Body of pancreas (tissue), 4 donors: ENCODE results near the gene NXT1. TPM values are rescaled to one million over a fixed set of nuclear protein-coding genes. Genes with fewer than 3 reads are reported as not detected.
"Not testable (repeated sequence)": the region's sequence is repeated elsewhere in the genome, so short reads cannot be mapped to it uniquely, and the experiment has no call there.

Experiments used
- ATAC-seq: fragments of 150-250 bp; one replicate; pipeline ENCODE4 v1.9.1; 2016
- DNase-seq, 4 donors: peaks; one replicate each; pipeline ENCODE4 v3.0.0-alpha.2; 2019
- H3K27ac ChIP-seq, 4 donors: fragments of 200-600 bp; sonication (generic); 1 replicate in 3 of 4; 2 replicates in 1 of 4; pipeline versions ENCODE4 v1.5.1 to v1.6.1; 2016 to 2019; ENCODE audit warnings: mild to moderate bottlenecking in 1 of 4, mixed read lengths in 1 of 4, moderate library complexity in 1 of 4
- H3K27me3 ChIP-seq, 2 donors: fragments of 200-600 bp; sonication (generic); one replicate each; pipeline ENCODE4 v1.6.0; 2016; ENCODE audit warnings: mild to moderate bottlenecking in 1 of 2
- H3K36me3 ChIP-seq, 2 donors: fragments of 200-600 bp; sonication (generic); replicated peaks in 1 of 2; 2 replicates each; pipeline ENCODE4 v1.5.1; 2016; ENCODE audit warnings: low read depth in 2 of 2; ENCODE audit not compliant: insufficient read depth in 1 of 2
- H3K4me1 ChIP-seq: fragments of 200-600 bp; sonication (generic); one replicate; pipeline ENCODE4 v1.6.0; 2016
- H3K4me3 ChIP-seq, 2 donors: fragments of 200-600 bp; sonication (generic); 1 replicate in 1 of 2; 2 replicates in 1 of 2; pipeline ENCODE4 v1.5.1; 2016 to 2019
- H3K9me3 ChIP-seq, 3 donors: fragments of 200-600 bp; sonication (generic); 1 replicate in 2 of 3; 2 replicates in 1 of 3; pipeline ENCODE4 v1.5.1; 2016
- POLR2A ChIP-seq, 3 donors: fragments of 450-650 bp; IDR thresholded peaks; one replicate each; pipeline ENCODE4 v1.6.1; 2016; ENCODE audit warnings: antibody characterized with exemption in 3 of 3, mild to moderate bottlenecking in 2 of 3
- WGBS, 2 donors: methylation state at CpG; one replicate each; pipeline ENCODE4 v1.1.5; 2017; 5-methylcytosine and 5-hydroxymethylcytosine counted together
- intact Hi-C: fragments of 100-400 bp; cut with DNase I; formaldehyde crosslinking; loops from one replicate; pipeline ENCODE4 v1.15.1; 2023
- total RNA-seq, 2 donors: library from RNA; depleted of rRNA; stranded (reverse); fragments of >200 nt; gene quantifications; one replicate each; pipeline ENCODE4 v1.1.0, GENCODE V29; 2016
- TF ChIP-seq, protein P1 (sequence below), 7 experiments: fragments of 450-650 bp in 4 of 7; fragments of 200-600 bp in 3 of 7; sonication (generic) in 3 of 7; IDR thresholded peaks; one replicate each; pipeline ENCODE4 v1.5.1; 2016 to 2019; ENCODE audit warnings: antibody characterized with exemption in 7 of 7

NXT1 gene
- total RNA-seq, 2 donors from 2014 or later, result 6.5 to 16.2 TPM

- TF ChIP-seq, protein P1, sequence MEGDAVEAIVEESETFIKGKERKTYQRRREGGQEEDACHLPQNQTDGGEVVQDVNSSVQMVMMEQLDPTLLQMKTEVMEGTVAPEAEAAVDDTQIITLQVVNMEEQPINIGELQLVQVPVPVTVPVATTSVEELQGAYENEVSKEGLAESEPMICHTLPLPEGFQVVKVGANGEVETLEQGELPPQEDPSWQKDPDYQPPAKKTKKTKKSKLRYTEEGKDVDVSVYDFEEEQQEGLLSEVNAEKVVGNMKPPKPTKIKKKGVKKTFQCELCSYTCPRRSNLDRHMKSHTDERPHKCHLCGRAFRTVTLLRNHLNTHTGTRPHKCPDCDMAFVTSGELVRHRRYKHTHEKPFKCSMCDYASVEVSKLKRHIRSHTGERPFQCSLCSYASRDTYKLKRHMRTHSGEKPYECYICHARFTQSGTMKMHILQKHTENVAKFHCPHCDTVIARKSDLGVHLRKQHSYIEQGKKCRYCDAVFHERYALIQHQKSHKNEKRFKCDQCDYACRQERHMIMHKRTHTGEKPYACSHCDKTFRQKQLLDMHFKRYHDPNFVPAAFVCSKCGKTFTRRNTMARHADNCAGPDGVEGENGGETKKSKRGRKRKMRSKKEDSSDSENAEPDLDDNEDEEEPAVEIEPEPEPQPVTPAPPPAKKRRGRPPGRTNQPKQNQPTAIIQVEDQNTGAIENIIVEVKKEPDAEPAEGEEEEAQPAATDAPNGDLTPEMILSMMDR (IDR thresholded peaks at IDR 0.05), result no peak
- intact Hi-C loops, result no loop called here
- H3K4me1 ChIP-seq, result no peaks in the 10 kb centered on the region
- H3K27me3 ChIP-seq, result no peaks in the 10 kb centered on the region
- 44 to 51% methylated on average over 5 of the region's 5 CpGs for WGBS, 2 donors
- H3K27ac ChIP-seq, result no peak overlapping the region
- no peaks in the 10 kb centered on the region for H3K9me3 ChIP-seq
- no peak overlapping the region for H3K4me3 ChIP-seq
- H3K36me3 ChIP-seq, result no peaks in the 10 kb centered on the region
- DNase-seq (no peak), ATAC-seq (no peak)
These were observed 47.1 kb upstream of the NXT1 start for GRCh38 chr20:23303325-23304102.

DNA sequence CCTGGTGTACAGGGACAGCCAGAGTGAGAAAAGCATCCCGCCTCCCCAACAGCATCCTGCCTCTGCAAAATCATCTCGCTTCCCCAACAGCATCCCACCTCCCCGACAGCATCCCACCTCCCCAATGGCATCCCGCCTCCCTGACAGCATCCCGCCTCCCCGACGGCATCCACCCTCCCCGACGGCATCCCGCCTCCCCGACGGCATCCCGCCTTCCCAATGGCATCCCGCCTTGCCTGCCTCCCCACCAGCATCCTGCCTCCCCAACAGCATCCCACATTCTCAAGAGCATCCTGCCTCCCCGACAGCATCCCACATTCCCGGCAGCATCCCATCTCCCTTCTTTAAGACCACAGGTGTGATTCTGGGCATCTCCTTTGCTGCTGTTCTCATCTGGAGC, 46.0 kb upstream of the NXT1 start:
- H3K4me3 ChIP-seq, result no peak overlapping the region
- no peak overlapping the region for H3K27ac ChIP-seq
- H3K9me3 ChIP-seq, result no peaks in the 10 kb centered on the region
- intact Hi-C loops, result no loop called here
- 72 to 79% methylated on average over 16 of the region's 16 CpGs for WGBS, 2 donors
- no peaks in the 10 kb centered on the region for H3K4me1 ChIP-seq
- no peaks in the 10 kb centered on the region for H3K36me3 ChIP-seq
- ATAC-seq (no peak), DNase-seq (no peak)
- no peaks in the 10 kb centered on the region for H3K27me3 ChIP-seq
- TF ChIP-seq POLR2A (IDR thresholded peaks at IDR 0.05), result no peak
- TF ChIP-seq, protein P1 (IDR thresholded peaks at IDR 0.05), result no peak

GRCh38 chr20:23305098-23305497, 45.5 kb upstream of the NXT1 start:
- 65 to 74% methylated on average over 3 of the region's 3 CpGs for WGBS, 2 donors
- Histone ChIP-seq H3K4me3 (no peak overlapping the region), H3K9me3 (no peaks in the 10 kb centered on the region), H3K27ac (no peak overlapping the region), H3K27me3 (no peaks in the 10 kb centered on the region), H3K36me3 (no peaks in the 10 kb centered on the region), H3K4me1 (no peaks in the 10 kb centered on the region)
- TF ChIP-seq, protein P1 (IDR thresholded peaks at IDR 0.05), result no peak
- no peak for TF ChIP-seq POLR2A (IDR thresholded peaks at IDR 0.05)
- DNase-seq (no peak), ATAC-seq (no peak)
- intact Hi-C loops, result no loop called here

DNA sequence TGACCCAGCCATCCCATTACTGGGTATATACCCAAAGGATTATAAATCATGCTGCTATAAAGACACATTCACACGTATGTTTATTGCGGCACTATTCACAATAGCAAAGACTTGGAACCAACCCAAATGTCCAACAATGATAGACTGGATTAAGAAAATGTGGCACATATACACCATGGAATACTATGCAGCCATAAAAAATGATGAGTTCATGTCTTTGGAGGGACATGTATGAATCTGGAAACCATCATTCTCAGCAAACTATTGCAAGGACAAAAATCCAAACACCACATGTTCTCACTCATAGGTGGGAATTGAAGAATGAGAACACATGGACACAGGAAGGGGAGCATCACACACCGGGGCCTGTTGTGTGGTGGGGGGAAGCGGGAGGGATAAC, 43.2 kb upstream of the NXT1 start:
- ATAC-seq, intact Hi-C loops, H3K9me3 ChIP-seq, H3K27ac ChIP-seq, H3K4me3 ChIP-seq, H3K4me1 ChIP-seq, H3K36me3 ChIP-seq, DNase-seq, H3K27me3 ChIP-seq: not testable (repeated sequence)
- 95 to 100% methylated on average over 2 of the region's 4 CpGs for WGBS, 2 donors

DNA sequence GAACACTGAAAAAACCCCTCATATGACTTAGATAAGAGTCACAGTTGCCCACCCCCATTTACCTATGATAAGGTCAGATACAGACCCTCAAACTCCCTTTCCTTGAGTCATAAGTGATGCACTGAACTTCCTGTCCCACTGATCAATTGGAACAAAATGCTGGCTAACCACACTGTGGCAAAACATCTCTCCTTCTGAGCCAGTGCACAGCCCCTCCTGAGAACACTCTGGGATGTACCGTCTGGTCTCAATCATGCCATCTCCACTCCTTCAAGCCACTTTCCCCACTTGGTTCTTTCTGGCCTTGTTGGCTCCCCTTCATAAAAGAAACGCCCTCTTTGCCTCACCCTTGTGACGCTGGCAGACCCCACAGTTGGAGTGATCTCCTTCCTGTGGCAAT, 42.6 kb upstream of the NXT1 start:
- DNase-seq (no peak), ATAC-seq (no peak)
- Histone ChIP-seq H3K9me3 (no peaks in the 10 kb centered on the region), H3K4me1 (no peaks in the 10 kb centered on the region), H3K4me3 (no peak overlapping the region), H3K36me3 (no peaks in the 10 kb centered on the region), H3K27ac (no peak overlapping the region), H3K27me3 (no peaks in the 10 kb centered on the region)
- intact Hi-C loops, result no loop called here
- TF ChIP-seq, protein P1 (IDR thresholded peaks at IDR 0.05), result no peak
- no peak for TF ChIP-seq POLR2A (IDR thresholded peaks at IDR 0.05)
- WGBS, 2 donors, result 62 to 79% methylated on average over 3 of the region's 3 CpGs
